8988T (cell line): ENCODE measurements around the gene PDX1.
A peak's percentile ranks its signal among the peaks of the same experiment; 100 is the strongest.

Experiments
- DNase-seq: peaks from one replicate; pipeline ENCODE4 v3.0.0; 2011

PDX1 gene

DNA sequence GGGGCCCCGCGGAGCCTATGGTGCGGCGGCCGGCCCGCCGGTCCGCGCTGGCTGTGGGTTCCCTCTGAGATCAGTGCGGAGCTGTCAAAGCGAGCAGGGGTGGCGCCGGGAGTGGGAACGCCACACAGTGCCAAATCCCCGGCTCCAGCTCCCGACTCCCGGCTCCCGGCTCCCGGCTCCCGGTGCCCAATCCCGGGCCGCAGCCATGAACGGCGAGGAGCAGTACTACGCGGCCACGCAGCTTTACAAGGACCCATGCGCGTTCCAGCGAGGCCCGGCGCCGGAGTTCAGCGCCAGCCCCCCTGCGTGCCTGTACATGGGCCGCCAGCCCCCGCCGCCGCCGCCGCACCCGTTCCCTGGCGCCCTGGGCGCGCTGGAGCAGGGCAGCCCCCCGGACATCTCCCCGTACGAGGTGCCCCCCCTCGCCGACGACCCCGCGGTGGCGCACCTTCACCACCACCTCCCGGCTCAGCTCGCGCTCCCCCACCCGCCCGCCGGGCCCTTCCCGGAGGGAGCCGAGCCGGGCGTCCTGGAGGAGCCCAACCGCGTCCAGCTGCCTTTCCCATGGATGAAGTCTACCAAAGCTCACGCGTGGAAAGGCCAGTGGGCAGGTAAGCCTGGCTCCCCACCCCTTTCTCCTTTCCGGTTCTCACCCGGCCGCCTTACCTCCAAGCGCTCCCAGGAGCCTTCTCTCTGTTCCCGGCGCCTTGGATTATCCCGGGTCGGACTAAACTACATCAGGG lies at the start of gene PDX1:
TSS of gene PDX1 (plus strand) at position 67 of the 743 bp plus-strand sequence. CDS start at position 206, 139 bp downstream.
- DNase-seq, result peak; percentile 88

DNA sequence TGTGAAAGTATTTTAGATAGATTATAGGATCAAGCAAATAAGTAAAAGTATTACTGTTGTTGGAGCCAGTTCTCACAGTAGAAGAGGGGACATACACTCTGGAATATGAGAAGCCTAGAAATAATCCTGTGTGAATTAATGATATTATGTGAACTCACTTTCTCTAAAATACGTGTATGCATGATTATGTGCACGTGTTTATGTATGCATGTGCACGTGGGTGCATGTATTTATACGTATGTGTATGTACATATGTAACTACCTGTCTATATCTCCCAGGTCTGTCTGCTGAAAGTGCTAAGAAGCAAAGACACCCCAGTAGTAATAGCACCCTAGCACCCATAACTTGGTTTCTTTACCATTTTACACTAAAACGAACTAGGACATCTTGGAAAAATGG lies 41.5 kb upstream of the PDX1 start:
- no peak for DNase-seq

DNA sequence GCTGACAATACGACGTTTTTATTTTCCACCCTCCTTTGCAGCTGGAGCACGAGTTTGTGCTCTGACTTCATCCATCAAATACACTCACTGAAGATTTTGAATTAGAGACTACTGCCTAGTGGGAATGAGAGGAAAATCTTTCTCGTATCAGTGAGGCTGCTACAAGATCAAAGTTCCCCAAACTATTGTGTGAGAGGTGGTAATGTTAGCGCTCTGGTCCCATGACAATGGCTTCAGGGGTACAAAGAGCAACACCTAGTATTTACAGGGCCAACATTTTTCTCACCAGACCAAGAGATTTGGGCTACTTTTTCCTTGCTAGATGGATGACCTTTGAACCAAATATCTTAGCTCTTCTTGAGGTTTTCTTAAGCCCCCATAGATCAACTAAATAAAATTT lies 30.3 kb upstream of the PDX1 start:
- no peak for DNase-seq

DNA sequence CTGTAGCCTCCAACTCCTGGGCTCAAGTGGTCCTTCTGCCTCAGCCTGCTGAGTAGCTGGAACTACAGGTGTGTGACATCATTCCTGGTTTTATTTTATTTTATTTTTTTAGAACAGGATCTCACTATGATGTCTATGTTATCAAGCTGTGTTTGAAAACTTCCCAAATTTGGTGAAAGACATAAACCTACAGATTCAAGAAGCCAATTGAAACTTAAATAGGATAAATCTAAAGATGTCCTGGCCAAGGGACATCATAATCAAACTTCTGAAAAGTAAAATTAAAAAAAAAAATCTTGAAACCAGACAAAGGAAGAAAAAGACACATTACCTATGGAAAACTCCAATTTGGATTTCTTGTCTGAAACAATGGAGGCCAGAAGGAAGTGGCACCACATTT lies 23.1 kb upstream of the PDX1 start:
- no peak for DNase-seq

DNA sequence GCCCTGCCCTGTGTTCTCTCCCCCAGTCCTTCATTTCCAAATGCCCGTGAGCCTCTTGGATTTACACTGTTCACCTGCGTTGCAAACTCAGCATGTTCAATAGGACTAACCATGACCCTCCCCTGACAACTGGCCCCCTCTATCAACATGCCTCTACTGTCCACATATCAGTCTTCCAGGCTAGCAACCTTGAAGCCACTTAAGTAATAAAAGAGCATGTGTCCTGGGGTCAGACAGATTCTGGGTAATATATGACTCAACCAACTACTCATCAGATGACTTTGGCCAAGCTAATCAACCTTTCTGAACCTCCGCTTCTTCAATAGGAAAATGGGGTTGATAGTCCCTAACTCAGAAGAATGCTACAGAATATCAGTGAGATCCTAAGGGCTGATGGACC lies 15.1 kb upstream of the PDX1 start:
- no peak for DNase-seq

DNA sequence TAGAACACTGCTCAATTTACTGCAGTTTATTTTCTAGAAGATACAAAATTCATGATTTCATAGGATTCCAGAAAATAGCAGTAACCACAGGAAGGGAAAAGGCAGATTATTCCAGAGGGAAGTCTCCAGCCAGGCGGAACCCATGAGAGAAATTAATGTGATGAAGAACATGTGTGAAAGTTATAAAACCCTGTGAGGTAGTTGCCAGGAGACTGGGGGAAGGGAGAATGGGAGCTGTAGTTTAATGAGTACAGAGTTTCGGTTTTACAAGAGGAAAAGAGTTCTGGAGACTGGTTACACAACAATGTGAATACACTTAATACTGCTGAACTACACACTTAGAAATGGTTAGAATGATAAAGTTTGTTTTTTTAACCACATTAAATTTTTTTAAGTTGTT lies 14.2 kb upstream of the PDX1 start:
- DNase-seq, result no peak

DNA sequence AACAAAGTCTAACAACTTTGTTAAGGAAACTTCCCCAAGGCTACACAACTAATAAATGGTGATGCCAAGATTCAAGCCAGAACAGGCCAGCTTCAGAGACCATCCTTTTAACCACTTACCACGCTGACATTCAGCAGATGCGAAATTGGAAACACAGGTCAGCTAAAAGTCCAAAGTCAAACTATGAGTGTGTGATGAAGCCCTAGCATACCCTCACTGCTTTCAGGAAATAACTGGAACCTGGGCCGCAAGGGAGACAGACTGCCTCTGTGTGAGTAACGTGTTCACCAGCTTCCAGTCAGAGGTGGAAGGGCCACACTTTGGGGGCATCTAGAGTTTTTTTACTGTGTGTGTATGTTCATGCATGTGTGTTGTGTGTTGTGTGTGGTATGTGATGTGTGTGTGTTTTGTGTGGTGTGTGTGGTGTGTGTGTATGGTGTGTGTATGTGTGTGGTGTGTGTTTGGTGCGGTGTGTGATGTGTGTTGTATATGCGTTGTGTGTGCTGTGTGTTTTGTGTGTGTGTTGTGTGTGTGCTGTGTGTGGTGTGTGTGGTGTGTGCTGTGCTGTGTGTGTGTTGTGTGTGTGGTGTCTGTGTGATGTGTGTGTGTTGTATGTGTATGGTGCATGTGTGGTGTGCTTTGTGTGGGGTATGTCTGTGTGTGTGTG lies 12.5 kb upstream of the PDX1 start:
- DNase-seq, result no peak

DNA sequence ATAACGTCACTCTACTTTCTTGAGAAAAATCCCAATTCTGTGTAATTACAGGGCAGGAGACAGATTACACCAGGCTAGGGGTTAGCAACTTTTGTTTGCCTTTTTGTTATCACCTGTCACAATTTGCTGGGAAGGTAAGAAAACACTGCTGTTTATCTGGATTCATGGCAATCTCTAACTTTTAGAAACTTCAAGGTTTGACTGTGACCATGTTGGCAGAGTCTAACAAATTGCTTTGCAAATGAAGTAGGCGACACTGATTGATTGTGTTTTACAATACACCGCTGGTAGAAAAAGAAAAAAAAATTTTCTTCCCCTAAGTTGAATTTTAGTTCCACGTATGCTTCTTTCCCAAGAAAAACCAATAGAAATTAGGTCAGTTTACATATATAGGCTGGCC lies 10.4 kb upstream of the PDX1 start:
- no peak for DNase-seq

DNA sequence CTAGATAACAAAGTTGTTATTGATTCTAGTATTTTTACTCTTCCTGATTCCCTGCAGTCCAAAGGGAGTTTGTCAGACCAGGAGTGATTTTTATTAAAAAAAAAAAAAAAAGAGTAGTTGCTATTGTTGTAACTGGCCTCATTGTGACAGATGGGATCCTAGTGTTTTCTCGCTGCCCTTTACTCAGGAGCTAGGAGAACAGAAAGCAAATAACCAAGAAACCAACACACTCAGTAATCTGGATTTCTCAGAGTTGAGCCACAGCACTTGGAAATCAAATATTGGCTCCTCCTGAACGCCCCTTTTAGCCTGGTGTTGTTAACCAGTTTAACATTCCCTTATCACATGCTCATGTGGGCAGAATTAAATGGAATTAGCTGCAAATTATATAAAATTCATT lies 8.3 kb upstream of the PDX1 start:
- DNase-seq, result no peak

DNA sequence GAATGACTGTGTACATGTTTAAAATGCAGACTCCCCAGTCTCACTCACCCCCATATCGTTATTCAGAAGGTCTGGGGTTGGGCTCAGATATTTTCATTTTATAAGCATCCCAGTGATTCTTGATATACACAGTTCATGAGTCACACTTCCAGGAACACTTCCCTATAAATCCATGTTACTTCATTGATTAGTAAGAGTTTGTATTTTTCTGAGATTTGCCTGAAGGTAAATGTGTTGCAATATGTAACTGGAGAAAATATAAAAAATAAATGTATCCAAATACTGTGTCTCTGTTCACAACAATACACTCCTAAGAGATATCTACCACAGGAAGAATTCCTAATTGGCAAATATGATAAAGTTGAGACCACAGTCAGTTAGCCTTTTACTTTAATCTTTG lies 6.6 kb upstream of the PDX1 start:
- no peak for DNase-seq

DNA sequence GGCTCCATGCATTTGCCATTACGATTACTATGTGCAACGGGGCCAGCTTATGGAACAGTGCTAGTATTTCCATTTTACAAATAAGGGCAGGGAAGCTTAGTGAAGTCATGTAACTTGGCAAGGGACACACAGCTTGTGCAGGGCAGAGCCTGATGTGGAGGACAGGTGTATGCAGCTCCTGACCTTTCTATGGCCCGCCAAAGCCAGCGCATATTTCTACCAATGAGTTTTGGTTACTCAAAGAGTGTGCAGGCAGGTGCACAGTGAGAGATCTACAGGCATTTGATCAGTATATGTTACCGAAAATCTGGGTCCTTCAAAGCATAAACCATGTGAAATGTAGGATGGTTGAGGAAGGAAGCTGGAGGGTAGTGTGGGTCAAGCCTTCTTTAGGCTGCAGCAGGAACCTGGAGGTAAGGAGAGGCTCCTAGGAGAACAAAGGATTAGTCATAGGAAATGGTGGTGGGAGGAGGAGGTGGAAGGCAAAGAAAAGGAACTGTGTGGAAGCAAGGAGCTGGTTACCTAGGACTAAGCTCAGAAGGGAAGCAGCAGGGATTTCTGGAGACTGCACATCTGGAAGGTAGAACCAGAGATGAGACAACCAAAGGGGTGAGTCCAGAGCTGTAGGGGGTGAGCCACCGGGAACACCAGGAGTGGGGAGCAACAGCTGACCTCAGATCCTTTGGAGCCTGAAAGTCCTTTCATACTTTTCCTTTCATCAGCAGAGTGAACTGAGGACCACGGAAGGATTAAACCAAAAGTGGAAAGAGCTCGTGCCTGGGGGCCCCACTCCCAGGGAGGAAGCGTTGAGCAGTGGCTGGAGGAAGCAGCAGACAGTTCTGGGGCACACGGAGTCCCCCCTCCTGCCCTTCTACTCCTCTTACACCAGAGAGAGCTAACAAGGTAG lies 4.2 kb upstream of the PDX1 start:
- no peak for DNase-seq

DNA sequence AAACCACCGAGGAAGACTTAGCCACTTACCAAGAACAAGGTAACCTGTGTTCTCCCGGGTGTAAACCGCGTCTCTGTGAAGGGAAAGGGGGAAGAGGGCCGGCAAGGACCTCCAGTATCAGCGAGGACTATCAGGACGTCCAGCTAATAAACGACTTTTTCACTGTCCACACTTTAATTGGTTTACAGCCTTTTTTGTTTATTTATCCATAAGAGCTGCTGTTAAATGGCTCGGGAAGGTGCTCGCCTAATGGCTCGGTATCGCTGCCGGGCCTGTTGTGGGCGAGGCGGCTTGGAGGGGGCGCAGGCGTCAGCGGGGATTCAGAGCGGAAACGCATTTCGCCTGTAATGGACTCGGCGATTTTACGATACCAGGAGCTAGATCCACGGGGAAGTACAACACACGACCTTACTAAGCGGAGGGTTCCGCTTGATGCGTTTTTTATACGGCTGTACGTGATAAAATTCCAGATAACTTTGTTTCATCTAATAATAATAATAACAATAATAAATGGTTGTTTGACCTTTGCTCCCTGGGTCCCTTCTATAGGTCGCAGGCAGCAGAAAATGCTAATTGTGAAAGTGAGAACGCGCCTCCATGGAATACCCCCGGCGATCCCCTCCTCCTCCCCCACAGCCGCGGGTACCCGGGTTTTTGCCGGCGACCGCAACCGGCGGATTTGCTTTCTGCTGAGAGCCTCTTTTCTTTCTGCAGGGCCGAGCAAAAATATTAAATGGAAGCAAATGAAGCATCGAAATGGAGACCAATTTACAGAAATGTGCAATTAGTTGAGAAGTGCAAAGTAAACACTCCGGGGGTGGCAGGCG lies 2.5 kb upstream of the PDX1 start:
- DNase-seq, result no peak

DNA sequence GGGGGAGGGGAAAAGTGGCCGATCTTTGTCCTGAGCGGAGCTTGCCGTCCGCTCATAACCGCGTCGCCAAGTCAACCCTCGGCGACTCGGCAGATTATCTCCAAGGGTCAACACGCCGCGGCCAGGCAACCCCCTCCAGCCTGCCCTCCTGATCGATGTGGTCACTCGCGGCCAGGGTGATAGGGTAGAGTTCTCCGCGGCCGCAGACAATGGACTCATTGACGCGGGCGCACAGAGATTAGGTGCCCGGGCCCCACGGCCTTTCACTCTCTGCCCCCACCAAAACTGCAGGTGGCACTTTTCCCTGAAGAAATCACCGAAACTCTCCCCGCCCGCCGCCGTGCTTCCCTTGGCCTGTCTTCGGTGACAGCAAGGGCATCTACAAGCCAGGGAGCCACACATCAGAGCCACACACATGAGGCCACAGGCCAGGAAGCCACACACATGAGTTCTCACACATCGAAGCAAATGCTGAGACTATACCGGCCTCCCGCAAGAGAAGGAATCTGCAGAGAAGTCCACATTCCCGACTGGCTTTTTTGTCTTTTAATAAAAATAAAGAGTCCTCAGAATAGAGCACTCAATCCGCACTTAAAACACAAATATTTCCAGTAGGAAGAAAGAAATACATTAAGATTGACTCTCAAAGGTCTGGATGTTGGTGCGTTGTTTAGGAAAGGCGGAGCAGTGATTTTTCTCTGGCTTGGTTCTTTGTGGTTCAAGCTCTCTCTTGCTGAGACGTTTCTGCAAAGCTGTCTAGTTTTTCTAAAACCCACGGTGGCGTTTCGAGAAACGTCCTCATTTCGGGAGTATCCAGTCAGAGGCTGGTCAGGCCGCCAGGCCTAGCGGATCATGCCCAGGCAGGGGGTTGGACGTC lies 1.5 kb upstream of the PDX1 start:
- DNase-seq, result no peak

DNA sequence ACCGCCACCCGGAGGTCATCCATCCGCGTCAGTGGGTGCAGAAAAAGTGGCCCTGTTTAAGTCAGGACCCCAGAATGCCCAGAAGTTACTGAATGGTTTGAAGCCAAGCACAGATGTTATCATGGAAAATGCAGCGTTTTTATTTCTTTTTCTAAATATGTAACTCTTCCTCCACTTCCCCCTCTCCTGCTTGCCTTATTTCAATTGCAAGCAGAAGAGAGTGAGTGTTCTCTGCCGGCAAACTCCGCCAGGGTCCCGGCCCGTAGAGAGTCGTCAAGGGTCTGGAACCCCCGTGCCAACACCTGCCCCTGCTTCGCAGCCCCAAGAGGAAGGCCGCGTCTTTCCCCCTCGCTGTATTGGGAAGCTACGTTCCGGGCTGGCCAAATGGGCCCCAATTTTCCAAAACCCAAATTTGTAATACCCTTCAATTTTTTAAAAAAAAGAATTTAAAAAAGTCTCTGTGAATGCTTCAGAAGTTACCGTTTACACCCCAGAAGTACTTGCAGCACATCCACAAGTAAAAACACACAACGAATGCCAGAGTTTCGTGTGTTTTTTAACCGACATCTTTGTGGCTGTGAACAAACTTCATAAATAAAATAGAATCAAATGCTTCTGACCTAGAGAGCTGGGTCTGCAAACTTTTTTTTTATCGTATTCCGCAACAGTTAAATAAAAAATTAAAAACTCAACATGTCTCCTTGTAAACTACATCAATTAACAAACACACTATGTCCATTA lies 712 bp upstream of the PDX1 start:
- no peak for DNase-seq

DNA sequence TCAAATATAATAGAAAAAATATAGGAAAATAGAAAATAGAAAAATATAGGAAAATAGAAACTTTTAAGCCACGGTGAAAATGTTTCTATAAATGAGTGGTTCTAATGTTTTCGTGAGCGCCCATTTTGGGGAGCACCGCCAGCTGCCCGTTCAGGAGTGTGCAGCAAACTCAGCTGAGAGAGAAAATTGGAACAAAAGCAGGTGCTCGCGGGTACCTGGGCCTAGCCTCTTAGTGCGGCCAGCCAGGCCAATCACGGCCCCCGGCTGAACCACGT lies 204 bp upstream of the PDX1 start:
- no peak for DNase-seq

DNA sequence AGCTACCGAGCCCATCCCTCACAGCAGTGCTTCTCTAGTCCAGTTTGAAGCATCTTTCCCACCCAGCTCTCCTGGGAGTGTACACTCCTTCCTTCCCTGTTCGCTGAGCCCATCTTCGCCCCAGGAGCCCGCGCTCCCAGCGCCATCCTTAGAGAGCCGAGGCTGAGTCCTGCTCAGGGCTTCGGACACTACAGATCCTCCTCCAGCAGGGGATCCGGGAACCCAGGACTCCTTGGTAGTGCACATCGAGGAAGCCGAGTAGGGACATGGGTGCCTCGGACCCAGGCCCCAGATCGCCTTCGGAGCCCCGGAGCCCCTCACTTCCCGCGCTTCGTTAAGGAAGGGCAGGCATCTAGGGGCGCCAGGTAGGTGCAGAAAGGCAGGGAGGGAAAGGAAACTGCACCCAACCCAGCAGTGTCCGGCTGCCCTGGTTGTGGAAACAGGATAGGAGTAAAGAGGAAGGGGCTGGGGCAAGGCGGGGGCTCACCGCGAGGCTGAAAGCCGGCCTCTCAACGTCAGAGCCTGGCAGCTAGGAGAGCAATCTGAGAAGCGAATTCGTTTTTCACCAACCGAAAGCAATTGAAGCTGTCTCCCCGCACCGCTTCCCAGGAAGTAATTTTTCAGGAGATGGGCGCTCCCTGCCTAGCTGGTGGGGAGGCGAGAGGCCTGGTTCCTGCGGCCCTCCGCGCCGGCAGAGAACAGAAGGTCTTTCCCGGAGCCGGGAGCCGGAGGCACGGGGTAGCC lies 1.0 kb downstream of the PDX1 start:
- DNase-seq, result peak; percentile 67

DNA sequence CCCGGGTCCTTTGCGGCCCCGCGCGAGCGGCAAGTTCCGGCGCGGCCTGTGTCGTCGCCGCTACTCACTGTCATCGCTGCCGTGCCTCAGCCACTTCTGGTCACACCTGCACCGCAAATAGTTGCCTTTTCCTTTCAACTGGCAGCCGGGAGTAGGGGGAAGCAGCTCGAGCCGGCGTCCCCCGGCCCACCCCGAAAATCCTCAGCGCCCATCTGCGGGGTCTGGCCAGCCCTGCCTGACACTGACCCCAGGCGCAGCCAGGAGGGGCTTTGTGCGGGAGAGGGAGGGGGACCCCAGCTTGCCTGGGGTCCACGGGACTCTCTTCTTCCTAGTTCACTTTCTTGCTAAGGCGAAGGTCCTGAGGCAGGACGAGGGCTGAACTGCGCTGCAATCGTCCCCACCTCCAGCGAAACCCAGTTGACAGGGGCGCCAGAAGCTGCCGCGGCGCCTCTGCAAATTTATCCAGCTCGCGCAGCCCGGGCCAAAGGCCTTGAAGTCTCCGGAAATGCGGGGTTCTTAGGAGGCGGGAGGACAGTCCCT lies 1.7 kb downstream of the PDX1 start:
- no peak for DNase-seq

DNA sequence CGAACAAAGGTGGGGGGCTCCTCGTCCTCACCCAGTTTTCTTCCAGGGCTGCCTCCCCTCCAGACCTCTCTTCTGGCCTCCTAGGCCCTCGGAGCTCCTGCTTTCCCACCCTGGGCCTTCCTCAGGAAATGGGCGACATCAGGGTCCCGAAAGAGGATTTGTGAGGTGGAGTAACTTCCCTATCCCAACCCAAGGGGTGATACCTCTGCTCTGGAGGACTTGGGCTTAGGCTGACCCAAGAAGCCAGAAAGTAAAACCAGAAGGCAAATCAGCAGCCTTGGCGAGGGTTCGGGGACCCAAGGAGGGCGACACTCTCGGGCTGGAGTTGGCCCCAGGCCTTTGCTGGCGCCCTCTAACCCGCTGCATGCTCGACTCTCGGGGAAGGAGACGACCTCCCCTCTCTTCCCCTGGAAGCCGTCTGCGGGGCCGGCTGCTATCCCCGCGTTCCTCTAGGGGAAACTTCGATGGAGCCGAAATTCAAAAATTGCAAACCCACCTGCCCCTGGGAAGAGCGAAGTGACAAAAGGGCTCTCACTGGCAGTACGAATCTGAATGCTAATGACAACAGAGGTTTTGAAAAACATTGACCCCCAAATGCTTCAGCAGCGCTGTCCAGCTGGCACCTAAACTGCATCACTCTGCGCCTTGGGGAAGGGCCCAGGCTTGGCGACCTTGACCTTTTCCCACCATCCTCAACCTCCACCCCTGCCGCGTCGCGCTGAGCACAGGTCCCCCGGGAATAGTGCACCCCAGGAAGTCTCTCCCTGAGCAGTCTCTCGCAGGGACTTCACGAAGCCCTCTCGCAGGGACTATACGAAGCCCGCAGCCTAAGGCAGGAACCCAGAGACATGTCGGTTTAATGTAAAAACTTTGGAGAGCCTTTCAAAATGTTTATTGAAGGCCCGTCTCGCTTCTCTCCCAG lies 2.4 kb downstream of the PDX1 start:
- no peak for DNase-seq
